Measurements from ENCODE around the gene NEK6. TPM values are rescaled to one million over a fixed set of nuclear protein-coding genes. Genes with fewer than 3 reads are reported as not detected.

NEK6 gene
- total and polyA plus RNA-seq, 10 of the 15 experiments (the other 5 are each of a cell fraction or from before 2014, with no cell fraction given): 31.3 to 161 (median 89.2) TPM

- no peak for TF ChIP-seq IRF3 (IDR thresholded peaks at IDR 0.05)
- TF ChIP-seq NFYB (IDR thresholded peaks at IDR 0.05; ENCODE audit: insufficient read depth, low read depth, low read length): no peak
- TF ChIP-seq BRCA1 (IDR thresholded peaks at IDR 0.05; ENCODE audit: low read depth, low read length): no peak
- no peak for TF ChIP-seq HCFC1 (IDR thresholded peaks at IDR 0.05; ENCODE audit: low read length)
- peak; percentile 69; the same call in 1 of the 2 replicates for TF ChIP-seq BMI1 (IDR thresholded peaks at IDR 0.05; ENCODE audit: borderline replicate concordance)
- peak; percentile 51 for TF ChIP-seq E2F8 (IDR thresholded peaks at IDR 0.05; ENCODE audit: low read depth, partially characterized antibody)
- peak; percentile 100 for TF ChIP-seq IKZF2 (IDR thresholded peaks at IDR 0.05)
- TF ChIP-seq JUND (IDR thresholded peaks at IDR 0.05; ENCODE audit: low read depth, low read length): peak; percentile 93
- TF ChIP-seq E4F1 (IDR thresholded peaks at IDR 0.05; ENCODE audit: borderline replicate concordance, partially characterized antibody): no peak
- TF ChIP-seq CUX1 (IDR thresholded peaks at IDR 0.05; ENCODE audit: insufficient replicate concordance, low read depth, low read length): no peak
- no peak for TF ChIP-seq SREBF2 (IDR thresholded peaks at IDR 0.05; ENCODE audit: low read length)
- TF ChIP-seq RCOR1 (conservative IDR thresholded peaks at IDR 0.05; ENCODE audit: low read depth, low read length): peak; percentile 89; the same call in 1 of the 2 replicates
- TF ChIP-seq EZH2 (IDR thresholded peaks at IDR 0.05; ENCODE audit: borderline replicate concordance, control insufficient read depth, low read depth, low read length): no peak
- TF ChIP-seq ZZZ3 (IDR thresholded peaks at IDR 0.05; ENCODE audit: control insufficient read depth, insufficient read length, low read depth): no peak
- TF ChIP-seq MYB (IDR thresholded peaks at IDR 0.05; ENCODE audit: borderline replicate concordance, low read depth, low read length): peak; percentile 73; the same call in 1 of the 2 replicates
- TF ChIP-seq CHD1 (IDR thresholded peaks at IDR 0.05; ENCODE audit: low read depth, low read length): no peak
- no peak for TF ChIP-seq HDAC2 (IDR thresholded peaks at IDR 0.05)
- TF ChIP-seq CREB1 (IDR thresholded peaks at IDR 0.05; ENCODE audit: low read depth): no peak
- peak; percentile 88 for TF ChIP-seq GATAD2B (conservative IDR thresholded peaks at IDR 0.05; ENCODE audit: low read depth)
- peak; percentile 92 for TF ChIP-seq ZNF217 (IDR thresholded peaks at IDR 0.05)
Measured at GRCh38 chr9:124254261-124254682, 3.5 kb upstream of the NEK6 start (continued).

Measured in GM12878 (cell line).